SJSA1 (cell line): ENCODE results near the gene CHFR. TPM values are rescaled to one million over a fixed set of nuclear protein-coding genes. Genes with fewer than 3 reads are reported as not detected.
"Not testable (repeated sequence)": the region's sequence is repeated elsewhere in the genome, so short reads cannot be mapped to it uniquely, and the experiment has no call there.

ENCODE experiments used
- DNase-seq, 2 experiments: peaks; one replicate each; pipeline ENCODE4 v3.0.0-alpha.2; 2015 to 2020; ENCODE audit warnings: low spot score in 2 of 2, low read depth in 1 of 2
- H3K27ac ChIP-seq: fragments of 250-450 bp; sonication (Bioruptor Pico); 2 replicates; pipeline ENCODE4 v1.5.1; 2020; ENCODE audit warnings: mild to moderate bottlenecking, moderate library complexity
- H3K27me3 ChIP-seq: fragments of 250-450 bp; sonication (Bioruptor Pico); replicated peaks from 2 replicates; pipeline ENCODE4 v1.5.1; 2020; ENCODE audit warnings: mild to moderate bottlenecking, moderate library complexity
- H3K36me3 ChIP-seq: fragments of 250-450 bp; sonication (Bioruptor Pico); 2 replicates; pipeline ENCODE4 v1.5.1; 2020; ENCODE audit warnings: mild to moderate bottlenecking
- H3K4me1 ChIP-seq: fragments of 250-450 bp; sonication (Bioruptor Pico); replicated peaks from 2 replicates; pipeline ENCODE4 v1.6.1; 2021; ENCODE audit warnings: mild to moderate bottlenecking
- H3K4me3 ChIP-seq: fragments of 250-450 bp; sonication (Bioruptor Pico); 2 replicates; pipeline ENCODE4 v1.5.1; 2020; ENCODE audit warnings: mild to moderate bottlenecking
- H3K9me3 ChIP-seq: fragments of 250-450 bp; sonication (Bioruptor Pico); replicated peaks from 2 replicates; pipeline ENCODE4 v1.5.1; 2020; ENCODE audit warnings: mild to moderate bottlenecking
- total RNA-seq: library from RNA; depleted of rRNA; stranded (reverse); fragments of >200 nt; shearing (Covaris generic); gene quantifications from 2 replicates; pipeline ENCODE4 v1.2.3, GENCODE V29; 2014

The CHFR gene
- total RNA-seq, 1 experiment from 2014 or later: 7.1 TPM

DNA sequence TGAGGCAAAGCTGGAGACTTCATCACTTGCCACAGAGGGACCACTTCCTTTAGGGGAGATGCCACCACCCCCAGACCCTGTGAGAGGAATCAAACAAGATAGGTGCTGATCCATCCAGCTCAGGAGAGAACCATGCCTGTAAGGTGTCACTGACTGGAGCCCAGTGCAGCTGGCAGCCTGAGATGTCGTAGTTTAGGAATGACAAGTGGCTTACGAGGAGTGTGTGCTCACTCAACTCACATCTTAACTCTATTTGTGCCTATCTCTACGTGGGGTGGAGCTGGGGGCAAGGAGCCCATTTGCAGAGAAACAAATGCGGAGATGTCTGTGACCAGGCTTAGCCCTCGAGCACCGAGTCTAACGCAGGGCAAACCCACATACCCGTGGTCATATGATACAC lies 25.8 kb downstream of the CHFR start:
- H3K9me3 ChIP-seq: no peaks in the 10 kb centered on the region; the same call in 1 of the 2 replicates
- no peaks in the 10 kb centered on the region for H3K27me3 ChIP-seq
- peaks cover 10% of the 10 kb centered on the region; the same call in 1 of the 2 replicates for H3K36me3 ChIP-seq
- no peaks in the 10 kb centered on the region for H3K4me1 ChIP-seq
- H3K4me3 ChIP-seq: no peak overlapping the region
- no peak for DNase-seq
- no peak overlapping the region for H3K27ac ChIP-seq

DNA sequence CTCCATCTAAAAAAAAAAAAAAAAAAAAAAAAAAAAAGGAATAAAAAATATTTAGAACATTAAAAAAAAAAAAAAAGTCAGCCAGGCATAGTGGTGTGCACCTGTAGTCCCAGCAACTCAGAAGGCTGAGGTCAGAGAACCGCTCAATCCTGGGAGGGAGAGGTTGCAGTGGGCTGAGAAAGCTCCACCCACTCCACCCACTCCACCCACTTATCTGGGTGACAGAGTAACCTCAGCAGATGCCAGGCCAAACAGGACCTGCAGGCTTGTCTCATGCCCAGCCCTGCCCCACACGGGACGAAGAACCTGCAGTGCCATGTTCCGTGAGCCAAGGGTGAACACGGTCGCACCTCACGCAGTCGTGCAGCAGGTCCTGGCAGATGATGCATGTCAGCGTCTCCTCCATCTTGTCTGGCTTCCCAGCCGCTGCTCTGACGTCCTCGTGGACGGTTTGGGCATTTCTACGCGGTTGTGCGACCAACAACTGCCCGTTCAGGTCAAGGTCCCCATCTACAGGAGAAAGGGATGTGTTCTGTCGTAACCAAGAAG lies 28.6 kb downstream of the CHFR start:
- Histone ChIP-seq H3K27ac (no peak overlapping the region), H3K27me3 (no peaks in the 10 kb centered on the region), H3K4me3 (no peak overlapping the region), H3K36me3 (peaks cover 10% of the 10 kb centered on the region), H3K4me1 (no peaks in the 10 kb centered on the region), H3K9me3 (no peaks in the 10 kb centered on the region; the same call in 1 of the 2 replicates)
- no peak for DNase-seq

DNA sequence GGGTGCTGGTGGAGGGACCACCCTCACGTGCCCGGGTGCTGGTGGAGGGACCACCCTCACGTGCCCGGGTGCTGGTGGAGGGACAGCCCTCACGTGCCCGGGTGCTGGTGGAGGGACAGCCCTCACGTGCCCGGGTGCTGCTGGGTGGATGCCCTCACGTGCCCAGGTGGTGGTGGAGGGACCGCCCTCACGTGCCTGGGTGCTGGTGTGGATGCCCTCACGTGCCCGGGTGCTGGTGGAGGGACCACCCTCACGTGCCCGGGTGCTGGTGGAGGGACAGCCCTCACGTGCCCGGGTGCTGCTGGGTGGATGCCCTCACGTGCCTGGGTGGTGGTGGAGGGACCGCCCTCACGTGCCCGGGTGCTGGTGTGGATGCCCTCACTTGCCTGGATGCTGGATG lies 30.4 kb downstream of the CHFR start:
- H3K27me3 ChIP-seq, H3K4me1 ChIP-seq, H3K36me3 ChIP-seq, H3K27ac ChIP-seq, H3K4me3 ChIP-seq, H3K9me3 ChIP-seq, DNase-seq: not testable (repeated sequence)

DNA sequence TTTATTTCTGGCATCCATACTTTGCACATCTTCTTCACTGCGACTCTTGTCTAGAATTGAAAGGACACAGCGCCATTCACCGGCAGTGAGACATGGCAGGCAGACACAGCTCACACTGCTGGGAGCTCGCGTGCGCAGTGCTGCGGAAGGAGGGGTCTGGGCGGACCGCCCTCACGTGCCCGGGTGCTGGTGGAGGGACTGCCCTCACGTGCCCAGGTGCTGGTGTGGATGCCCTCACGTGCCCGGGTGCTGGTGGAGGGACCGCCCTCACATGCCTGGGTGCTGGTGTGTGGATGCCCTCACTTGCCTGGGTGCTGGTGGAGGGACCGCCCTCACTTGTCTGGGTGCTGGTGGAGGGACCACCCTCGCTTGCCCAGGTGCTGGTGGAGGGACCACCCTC lies 30.8 kb downstream of the CHFR start:
- no peaks in the 10 kb centered on the region for H3K27me3 ChIP-seq
- H3K4me1 ChIP-seq: no peaks in the 10 kb centered on the region
- no peak overlapping the region for H3K27ac ChIP-seq
- H3K36me3 ChIP-seq: peaks cover 10% of the 10 kb centered on the region
- no peak for DNase-seq
- H3K4me3 ChIP-seq: no peak overlapping the region
- H3K9me3 ChIP-seq: no peaks in the 10 kb centered on the region; the same call in 1 of the 2 replicates

DNA sequence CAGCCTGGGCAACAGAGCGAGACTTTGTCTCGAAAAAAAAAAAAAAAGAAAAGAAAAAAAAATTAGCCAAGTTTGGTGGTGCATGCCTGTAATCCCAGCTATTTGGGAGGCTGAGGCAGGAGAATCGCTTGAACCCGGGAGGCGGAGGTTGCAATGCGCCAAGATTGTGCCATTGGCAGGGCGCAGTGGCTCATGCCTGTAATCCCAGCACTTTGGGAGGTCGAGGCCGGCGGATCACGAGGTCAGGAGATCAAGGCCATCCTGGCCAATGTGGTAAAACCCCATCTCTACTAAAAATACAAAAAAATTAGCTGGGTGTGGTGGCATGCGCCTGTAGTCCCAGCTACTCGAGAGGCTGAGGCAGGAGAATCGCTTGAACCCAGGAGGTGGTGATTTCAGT lies 32.2 kb downstream of the CHFR start:
- H3K4me1 ChIP-seq, H3K27me3 ChIP-seq, DNase-seq, H3K9me3 ChIP-seq, H3K4me3 ChIP-seq, H3K27ac ChIP-seq, H3K36me3 ChIP-seq: not testable (repeated sequence)

DNA sequence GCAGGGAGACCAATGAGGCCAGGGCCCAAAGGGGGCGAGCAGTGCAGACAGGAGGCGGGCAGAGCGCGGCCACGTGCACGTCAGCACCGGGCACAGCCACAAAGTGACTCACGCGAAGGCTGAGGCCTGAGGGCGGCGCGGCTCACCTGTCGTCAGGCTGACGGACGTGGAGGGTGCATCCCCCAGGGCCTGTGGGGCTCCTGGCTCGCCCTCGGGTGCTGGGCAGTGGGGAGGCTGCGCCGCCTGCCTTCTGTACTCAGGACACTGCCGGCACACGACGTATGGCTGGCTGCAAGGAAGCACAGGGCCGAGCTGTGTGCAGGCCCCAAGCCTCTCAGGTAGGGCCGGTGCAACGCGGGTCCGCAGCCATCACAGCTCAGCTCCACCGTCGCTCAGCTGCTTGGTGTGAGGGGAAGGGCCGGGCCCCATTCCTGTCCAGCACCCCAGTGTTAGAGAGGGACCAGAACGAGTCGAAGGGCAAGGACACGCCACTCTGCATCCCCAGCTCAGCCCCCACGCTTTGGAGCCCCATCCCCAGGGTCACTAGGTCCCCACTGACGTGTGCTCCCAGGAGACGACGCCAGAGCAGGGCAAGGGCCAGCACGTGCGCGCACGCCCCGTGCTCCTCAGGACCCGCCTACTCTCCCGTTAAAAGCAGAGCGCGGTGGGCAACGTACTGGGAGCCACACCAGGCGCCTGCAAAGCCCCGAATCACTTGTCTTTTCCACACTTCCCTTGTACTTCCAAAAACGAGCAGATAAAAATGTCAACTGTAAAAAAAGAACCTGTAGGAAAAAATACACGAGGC lies 33.9 kb downstream of the CHFR start:
- no peak overlapping the region for H3K27ac ChIP-seq
- H3K27me3 ChIP-seq: no peaks in the 10 kb centered on the region
- H3K4me1 ChIP-seq: no peaks in the 10 kb centered on the region
- H3K4me3 ChIP-seq: no peak overlapping the region
- DNase-seq: no peak
- H3K9me3 ChIP-seq: no peaks in the 10 kb centered on the region
- H3K36me3 ChIP-seq: peaks cover 10% of the 10 kb centered on the region

DNA sequence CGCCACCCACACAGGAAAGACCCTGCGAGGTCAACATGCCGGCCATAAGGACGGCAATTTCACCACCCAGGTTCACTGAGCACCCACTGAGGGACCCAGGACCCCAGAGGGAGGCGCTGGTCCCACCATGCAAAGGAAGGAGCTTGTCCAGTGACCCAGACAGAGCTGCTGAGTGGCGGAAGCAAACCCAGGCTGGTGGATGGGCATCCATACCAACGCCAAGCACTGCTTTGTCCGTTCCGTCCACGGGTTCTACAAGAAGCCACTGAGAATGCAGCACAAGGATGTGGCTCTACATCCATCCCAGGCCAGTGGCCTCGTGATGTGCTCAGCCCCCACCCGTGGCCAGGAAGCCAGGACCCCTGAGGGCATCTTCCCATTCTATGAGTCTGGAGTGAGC lies 34.9 kb downstream of the CHFR start:
- Histone ChIP-seq H3K36me3 (peaks cover 5% of the 10 kb centered on the region), H3K27me3 (no peaks in the 10 kb centered on the region), H3K4me3 (no peak overlapping the region), H3K4me1 (no peaks in the 10 kb centered on the region), H3K9me3 (no peaks in the 10 kb centered on the region), H3K27ac (no peak overlapping the region)
- no peak for DNase-seq

DNA sequence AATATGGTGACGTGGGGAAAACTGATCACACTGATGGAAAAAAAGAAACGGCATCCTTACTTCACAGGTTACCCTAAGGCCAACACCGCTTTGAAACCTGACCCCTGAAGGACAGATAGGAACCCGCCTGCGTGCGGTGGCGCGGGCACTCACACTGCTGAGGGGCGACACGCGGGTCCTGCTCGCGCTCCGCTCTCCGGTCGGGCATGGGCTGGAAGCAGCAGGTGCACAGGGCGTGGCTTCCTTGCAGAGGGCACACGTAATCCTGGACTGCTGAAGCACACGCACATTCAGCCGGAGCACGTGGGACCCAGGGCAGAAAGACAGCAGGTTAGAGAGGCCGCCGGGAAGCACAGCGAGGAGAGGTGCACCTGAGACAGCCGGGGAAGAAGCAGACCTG lies 35.9 kb downstream of the CHFR start:
- H3K27me3 ChIP-seq: no peaks in the 10 kb centered on the region
- no peak overlapping the region for H3K27ac ChIP-seq
- DNase-seq: no peak
- no peaks in the 10 kb centered on the region for H3K9me3 ChIP-seq
- no peaks in the 10 kb centered on the region for H3K4me1 ChIP-seq
- H3K4me3 ChIP-seq: no peak overlapping the region
- H3K36me3 ChIP-seq: peaks cover 5% of the 10 kb centered on the region

DNA sequence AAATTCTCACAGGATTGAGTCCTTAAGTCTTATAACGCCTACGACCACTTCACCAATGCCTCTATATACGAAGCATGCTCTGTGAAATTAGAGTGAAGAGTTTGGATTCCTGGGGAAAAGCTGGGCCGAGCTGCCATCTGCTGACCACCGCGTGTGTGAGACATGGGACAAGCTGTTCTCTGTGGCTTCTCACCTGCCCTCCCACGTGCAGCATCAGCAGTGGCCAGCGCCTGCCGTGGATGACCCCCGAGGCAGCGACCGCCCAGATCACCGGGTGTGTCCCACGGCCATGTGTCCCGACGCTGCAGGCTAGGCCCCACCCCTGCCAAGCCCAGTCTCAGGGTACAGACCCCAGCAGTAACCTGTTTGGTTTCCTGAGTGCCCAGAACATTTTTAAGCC lies 37.1 kb downstream of the CHFR start:
- no peak for DNase-seq
- Histone ChIP-seq H3K9me3 (no peaks in the 10 kb centered on the region), H3K36me3 (peaks cover 2% of the 10 kb centered on the region), H3K27me3 (no peaks in the 10 kb centered on the region), H3K27ac (no peak overlapping the region), H3K4me1 (no peaks in the 10 kb centered on the region), H3K4me3 (no peak overlapping the region)

DNA sequence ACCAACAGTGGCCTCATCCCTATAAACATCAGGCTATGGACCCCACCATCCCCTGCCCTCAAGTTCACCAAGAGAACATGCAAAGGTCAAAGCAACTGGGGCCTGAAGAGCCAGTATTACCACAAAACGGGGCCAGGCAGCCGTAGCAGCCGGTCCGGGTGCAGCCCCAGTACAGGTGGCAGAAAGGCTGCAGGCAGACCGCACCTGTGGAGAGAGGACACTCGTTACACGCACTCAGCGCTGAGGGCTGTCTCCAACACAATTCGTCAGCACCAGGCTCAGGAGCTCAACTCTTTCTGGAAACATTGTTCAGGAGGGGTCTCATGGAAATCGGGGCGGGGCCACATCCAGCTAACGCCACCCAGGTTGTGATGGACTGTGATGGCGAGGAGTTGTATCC lies 38.9 kb downstream of the CHFR start:
- Histone ChIP-seq H3K9me3 (no peaks in the 10 kb centered on the region), H3K27me3 (no peaks in the 10 kb centered on the region), H3K4me1 (no peaks in the 10 kb centered on the region), H3K4me3 (no peak overlapping the region), H3K27ac (no peak overlapping the region), H3K36me3 (peaks cover 2% of the 10 kb centered on the region)
- no peak for DNase-seq

DNA sequence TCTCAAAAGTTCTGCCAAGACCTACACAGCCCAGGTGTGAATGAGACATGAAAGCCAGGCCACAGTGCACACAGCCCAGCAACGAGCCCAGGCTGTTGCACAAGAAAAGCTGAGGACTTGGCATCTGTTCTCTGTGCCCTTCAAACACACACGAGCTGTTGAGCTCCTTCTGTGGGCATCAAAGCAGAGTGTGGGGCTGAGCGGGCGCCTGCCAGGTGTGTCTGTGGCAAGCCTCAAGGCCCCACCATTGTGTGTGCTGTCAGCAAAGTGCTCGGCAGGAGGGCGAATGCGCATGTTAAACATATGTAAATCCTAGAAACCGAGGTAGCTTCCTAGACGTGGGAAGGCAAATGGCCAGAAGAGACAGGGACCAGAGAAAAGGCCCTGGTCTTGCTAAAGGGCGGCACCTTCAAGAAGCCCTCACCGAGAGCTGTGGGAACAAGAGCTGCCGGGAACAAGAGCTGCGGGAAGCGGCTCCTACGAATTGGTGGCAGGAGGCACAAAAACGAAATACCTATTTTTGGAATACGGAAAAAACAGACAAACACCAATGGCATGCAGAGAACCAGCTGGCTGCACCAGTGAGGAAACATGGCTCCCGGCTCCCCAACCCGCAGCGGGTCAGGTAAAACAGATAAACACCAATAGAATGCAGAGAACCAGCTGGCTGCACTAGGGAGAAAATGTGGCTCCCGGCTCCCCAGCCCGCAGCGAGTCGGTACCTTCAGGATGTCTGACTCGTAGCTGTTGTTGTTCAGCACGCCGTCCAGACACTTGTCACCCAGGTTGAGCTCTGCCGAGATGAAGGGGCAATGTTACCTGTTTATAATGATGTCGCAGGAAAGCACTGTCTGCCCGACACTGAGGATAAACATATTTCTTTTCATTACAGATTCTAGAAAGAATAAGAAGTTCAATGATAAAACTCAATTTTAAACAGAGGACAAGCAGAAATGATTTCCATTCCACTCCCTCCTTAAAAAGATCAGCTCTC lies 39.7 kb downstream of the CHFR start:
- no peak overlapping the region for H3K27ac ChIP-seq
- no peaks in the 10 kb centered on the region for H3K9me3 ChIP-seq
- no peak overlapping the region for H3K4me3 ChIP-seq
- no peaks in the 10 kb centered on the region for H3K4me1 ChIP-seq
- peaks cover 2% of the 10 kb centered on the region; the same call in 1 of the 2 replicates for H3K36me3 ChIP-seq
- no peak for DNase-seq
- no peaks in the 10 kb centered on the region for H3K27me3 ChIP-seq

DNA sequence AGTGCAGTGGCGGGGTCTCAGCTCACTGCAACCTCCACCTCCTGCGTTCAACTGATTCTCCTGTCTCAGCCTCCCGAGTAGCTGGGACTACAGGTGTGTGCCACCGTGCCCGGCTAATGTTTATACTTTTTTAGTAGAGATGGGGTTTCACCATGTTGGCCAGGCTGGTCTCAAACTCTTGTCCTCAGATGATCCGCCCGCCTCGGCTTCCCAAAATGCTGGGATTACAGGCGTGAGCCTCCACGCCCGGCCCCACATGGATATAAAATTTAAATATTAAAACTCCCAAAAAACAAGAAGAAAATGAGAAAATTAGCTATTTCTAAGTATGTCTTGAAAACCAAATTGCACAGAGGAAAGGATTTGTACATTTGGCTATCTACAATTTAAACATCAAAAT lies 42.7 kb downstream of the CHFR start:
- not testable (repeated sequence) for H3K9me3 ChIP-seq, DNase-seq, H3K4me1 ChIP-seq, H3K36me3 ChIP-seq, H3K27me3 ChIP-seq, H3K4me3 ChIP-seq, H3K27ac ChIP-seq

DNA sequence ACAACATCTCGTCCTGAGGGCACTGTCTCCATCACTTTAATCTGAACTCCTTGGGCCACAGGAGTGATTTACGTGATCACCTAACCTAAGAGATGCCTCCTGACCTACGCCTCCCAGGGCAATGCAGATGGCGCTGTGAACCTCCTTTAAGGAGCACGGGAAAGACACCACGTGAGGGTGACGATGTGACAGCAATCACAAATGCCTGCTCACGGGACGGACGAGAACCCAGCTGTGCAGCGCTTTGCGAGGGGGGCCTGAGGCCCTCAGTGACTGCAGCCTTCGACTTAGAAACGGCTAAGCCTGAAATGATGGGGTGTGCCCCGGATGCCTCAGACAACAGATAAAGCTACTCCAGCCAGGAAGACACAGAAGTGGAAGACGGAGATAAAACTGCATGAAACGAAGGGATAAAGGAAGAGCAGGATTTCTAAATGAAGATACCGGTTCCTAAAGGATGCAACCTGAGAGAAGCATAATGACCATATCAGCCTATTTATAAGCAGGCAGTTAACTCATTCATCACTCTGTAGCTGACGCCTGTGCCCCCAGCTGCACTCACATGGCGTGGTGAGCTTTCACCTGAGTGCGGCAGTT lies 44.9 kb downstream of the CHFR start:
- no peak overlapping the region for H3K4me3 ChIP-seq
- peaks cover 5% of the 10 kb centered on the region; the same call in 1 of the 2 replicates for H3K36me3 ChIP-seq
- DNase-seq: no peak
- no peaks in the 10 kb centered on the region for H3K27me3 ChIP-seq
- H3K27ac ChIP-seq: no peak overlapping the region
- no peaks in the 10 kb centered on the region for H3K9me3 ChIP-seq
- no peaks in the 10 kb centered on the region for H3K4me1 ChIP-seq
